GM06990 (cell line): ENCODE data around the gene FBLN1.
A peak's percentile ranks its signal among the peaks of the same experiment; 100 is the strongest.

Experiments used
- DNase-seq: peaks from one replicate; pipeline ENCODE4 v3.0.0-alpha.2; 2011; ENCODE audit not compliant: insufficient read length; ENCODE audit errors: extremely low read depth
- H3K27me3 ChIP-seq: replicated peaks from 2 replicates; pipeline ENCODE4 v1.6.0; 2011; ENCODE audit warnings: low read length; ENCODE audit not compliant: control insufficient read depth, insufficient read depth
- H3K36me3 ChIP-seq: 2 replicates; pipeline ENCODE4 v1.5.1; 2011; ENCODE audit warnings: low read length; ENCODE audit not compliant: control insufficient read depth, insufficient read depth
- H3K4me3 ChIP-seq: replicated peaks from 2 replicates; pipeline ENCODE4 v1.5.1; 2011; ENCODE audit warnings: low read depth, mild to moderate bottlenecking, control low read depth, low read length
- CTCF ChIP-seq: IDR thresholded peaks from 2 replicates; pipeline ENCODE4 v1.5.1; 2011; ENCODE audit warnings: low read length, control low read depth, mild to moderate bottlenecking, inconsistent platforms; ENCODE audit not compliant: insufficient read depth, poor library complexity, severe bottlenecking

Gene FBLN1

GRCh38 chr22:45577746-45578523, 75.3 kb downstream of the FBLN1 start:
- no peak overlapping the region for H3K4me3 ChIP-seq

GRCh38 chr22:45578524-45579147, 76.0 kb downstream of the FBLN1 start:
- Histone ChIP-seq H3K4me3 (no peak overlapping the region), H3K27me3 (no peaks in the 10 kb centered on the region; the same call in none of the 2 replicates), H3K36me3 (no peaks in the 10 kb centered on the region)
- no peak for DNase-seq
- no peak for TF ChIP-seq CTCF

More at GRCh38 chr22:45577746-45578523, 75.3 kb downstream of the FBLN1 start:
- Histone ChIP-seq H3K27me3 (no peaks in the 10 kb centered on the region; the same call in none of the 2 replicates), H3K36me3 (no peaks in the 10 kb centered on the region)
- DNase-seq, result peak; percentile 43
- TF ChIP-seq CTCF, result peak; percentile 95

- H3K27me3 ChIP-seq, result no peaks in the 10 kb centered on the region; the same call in none of the 2 replicates
- no peak for DNase-seq
- H3K4me3 ChIP-seq, result no peak overlapping the region
- H3K36me3 ChIP-seq, result no peaks in the 10 kb centered on the region
- TF ChIP-seq CTCF, result no peak
Measured at GRCh38 chr22:45579306-45579705, 76.6 kb downstream of the FBLN1 start.

GRCh38 chr22:45579806-45580725, 77.4 kb downstream of the FBLN1 start:
- TF ChIP-seq CTCF, result no peak
- no peak overlapping the region for H3K4me3 ChIP-seq
- no peaks in the 10 kb centered on the region; the same call in none of the 2 replicates for H3K27me3 ChIP-seq
- DNase-seq, result no peak
- H3K36me3 ChIP-seq, result no peaks in the 10 kb centered on the region

GRCh38 chr22:45580726-45581381, 78.2 kb downstream of the FBLN1 start:
- Histone ChIP-seq H3K4me3 (no peak overlapping the region), H3K36me3 (no peaks in the 10 kb centered on the region), H3K27me3 (no peaks in the 10 kb centered on the region; the same call in none of the 2 replicates)
- TF ChIP-seq CTCF, result no peak
- DNase-seq, result no peak
